WTC11 (cell line): ENCODE data around the gene FBLN7. TPM values are rescaled to one million over a fixed set of nuclear protein-coding genes. Genes with fewer than 3 reads are reported as not detected.

Experiments
- AR ChIP-seq: fragments of 250-450 bp; sonication (Bioruptor Pico); IDR thresholded peaks from 2 replicates; pipeline ENCODE4 v1.9.0; 2021; ENCODE audit warnings: mild to moderate bottlenecking
- CBFB ChIP-seq: sonication (generic); formaldehyde crosslinking; IDR thresholded peaks from 2 replicates; pipeline ENCODE4 v1.8.1; 2022; ENCODE audit warnings: mild to moderate bottlenecking, low read depth, missing genetic modification reagents
- CDX4 ChIP-seq: fragments of 250-450 bp; sonication (Bioruptor Pico); IDR thresholded peaks from 2 replicates; pipeline ENCODE4 v1.9.0; 2021; ENCODE audit warnings: moderate library complexity, mild to moderate bottlenecking, inconsistent platforms, borderline replicate concordance
- CREM ChIP-seq: sonication (generic); formaldehyde crosslinking; IDR thresholded peaks from 2 replicates; pipeline ENCODE4 v1.8.1; 2022; ENCODE audit warnings: mild to moderate bottlenecking, missing genetic modification reagents, moderate library complexity
- FOXK1 ChIP-seq: sonication (generic); formaldehyde crosslinking; IDR thresholded peaks from 2 replicates; pipeline ENCODE4 v1.8.0; 2022; ENCODE audit warnings: mild to moderate bottlenecking, moderate library complexity, missing genetic modification reagents
- FOXP1 ChIP-seq: sonication (generic); formaldehyde crosslinking; IDR thresholded peaks from 2 replicates; pipeline ENCODE4 v1.8.0; 2022; ENCODE audit warnings: missing genetic modification reagents, mild to moderate bottlenecking, moderate library complexity, borderline replicate concordance
- FOXP4 ChIP-seq: sonication (generic); formaldehyde crosslinking; IDR thresholded peaks from 2 replicates; pipeline ENCODE4 v1.8.0; 2022; ENCODE audit warnings: mild to moderate bottlenecking, missing genetic modification reagents
- GTF2I ChIP-seq: fragments of 250-450 bp; sonication (Bioruptor Pico); conservative IDR thresholded peaks from 2 replicates; pipeline ENCODE4 v1.4.0; 2021; ENCODE audit warnings: mild to moderate bottlenecking
- JUN ChIP-seq: sonication (generic); formaldehyde crosslinking; IDR thresholded peaks from 2 replicates; pipeline ENCODE4 v1.8.0; 2023; ENCODE audit warnings: mild to moderate bottlenecking, missing genetic modification reagents
- MAX ChIP-seq: sonication (generic); formaldehyde crosslinking; IDR thresholded peaks from 2 replicates; pipeline ENCODE4 v1.8.0; 2022; ENCODE audit warnings: mild to moderate bottlenecking, missing genetic modification reagents
- MYBL2 ChIP-seq: sonication (generic); formaldehyde crosslinking; IDR thresholded peaks from 2 replicates; pipeline ENCODE4 v1.8.1; 2023; ENCODE audit warnings: mild to moderate bottlenecking, moderate library complexity, missing genetic modification reagents
- NFE2L1 ChIP-seq: sonication (generic); formaldehyde crosslinking; IDR thresholded peaks from 2 replicates; pipeline ENCODE4 v1.8.1; 2023; ENCODE audit warnings: missing genetic modification reagents
- NFYB ChIP-seq: sonication (generic); formaldehyde crosslinking; conservative IDR thresholded peaks from 2 replicates; pipeline ENCODE4 v1.8.0; 2022; ENCODE audit warnings: low read depth, missing genetic modification reagents
- NR2C2 ChIP-seq: sonication (generic); formaldehyde crosslinking; IDR thresholded peaks from 2 replicates; pipeline ENCODE4 v1.8.0; 2022; ENCODE audit warnings: mild to moderate bottlenecking, missing genetic modification reagents
- NR3C1 ChIP-seq: sonication (generic); formaldehyde crosslinking; conservative IDR thresholded peaks from 2 replicates; pipeline ENCODE4 v1.8.1; 2023; ENCODE audit warnings: low read depth, mild to moderate bottlenecking, missing genetic modification reagents
- PRDM15 ChIP-seq: sonication (generic); formaldehyde crosslinking; IDR thresholded peaks from 2 replicates; pipeline ENCODE4 v1.8.0; 2022; ENCODE audit warnings: missing genetic modification reagents
- SOX15 ChIP-seq: fragments of 250-450 bp; sonication (Bioruptor Pico); IDR thresholded peaks from 2 replicates; pipeline ENCODE4 v1.9.0; 2021; ENCODE audit warnings: mild to moderate bottlenecking
- TCF7 ChIP-seq: sonication (generic); formaldehyde crosslinking; IDR thresholded peaks from 2 replicates; pipeline ENCODE4 v1.8.0; 2022; ENCODE audit warnings: mild to moderate bottlenecking, low read depth, missing genetic modification reagents, moderate library complexity
- TEAD1 ChIP-seq: sonication (generic); formaldehyde crosslinking; IDR thresholded peaks from 2 replicates; pipeline ENCODE4 v1.8.0; 2022; ENCODE audit warnings: mild to moderate bottlenecking, missing genetic modification reagents
- ZBTB43 ChIP-seq: sonication (generic); formaldehyde crosslinking; IDR thresholded peaks from 2 replicates; pipeline ENCODE4 v1.8.1; 2023; ENCODE audit warnings: mild to moderate bottlenecking, missing genetic modification reagents
- ZNF281 ChIP-seq: sonication (generic); formaldehyde crosslinking; IDR thresholded peaks from 2 replicates; pipeline ENCODE4 v1.8.0; 2023; ENCODE audit warnings: mild to moderate bottlenecking, missing genetic modification reagents
- ZNF396 ChIP-seq: fragments of 250-450 bp; sonication (Bioruptor Pico); IDR thresholded peaks from 2 replicates; pipeline ENCODE4 v1.8.0; 2021; ENCODE audit warnings: mild to moderate bottlenecking, moderate library complexity, borderline replicate concordance
- ZNF425 ChIP-seq: fragments of 250-450 bp; sonication (Bioruptor Pico); conservative IDR thresholded peaks from 2 replicates; pipeline ENCODE4 v1.9.0; 2021; ENCODE audit warnings: mild to moderate bottlenecking
- total RNA-seq: library from RNA; stranded (reverse); gene quantifications from 3 replicates; pipeline ENCODE4 v1.2.3, GENCODE V29; 2021

The FBLN7 gene
- total RNA-seq, 1 experiment from 2014 or later, result 0.55 TPM

GRCh38 chr2:112181571-112182290, 43.5 kb downstream of the FBLN7 start (continued):
- no peak for TF ChIP-seq AR (CRISPR knock-in tag)
- TF ChIP-seq CREM, result peak; percentile 61; the same call in 1 of the 2 replicates
- peak; percentile 64; the same call in 1 of the 2 replicates for TF ChIP-seq TCF7 (CRISPR knock-in tag)
- no peak for TF ChIP-seq CBFB
- TF ChIP-seq ZNF425 (CRISPR knock-in tag), result no peak
- TF ChIP-seq SOX15, result no peak
- no peak for TF ChIP-seq ZNF396 (CRISPR knock-in tag)
- 0 out of 2 replicates have a peak, but pooled peaks have one; percentile 68 for TF ChIP-seq NR3C1 (CRISPR knock-in tag)
- TF ChIP-seq GTF2I (CRISPR knock-in tag), result no peak
- TF ChIP-seq TEAD1 (CRISPR knock-in tag), result peak; percentile 89
- peak; percentile 97 for TF ChIP-seq ZBTB43 (CRISPR knock-in tag)
- TF ChIP-seq FOXP1 (CRISPR knock-in tag), result peak; percentile 99
- peak; percentile 99 for TF ChIP-seq MAX (CRISPR knock-in tag)
- peak; percentile 97 for TF ChIP-seq FOXP4 (CRISPR knock-in tag)
- peak; percentile 57 for TF ChIP-seq PRDM15
- peak; percentile 77; the same call in 1 of the 2 replicates for TF ChIP-seq NR2C2
- TF ChIP-seq NFE2L1, result peak; percentile 88; the same call in 1 of the 2 replicates
- TF ChIP-seq JUN (CRISPR knock-in tag), result peak; percentile 93
- TF ChIP-seq MYBL2 (CRISPR knock-in tag), result peak; percentile 96
- peak; percentile 37; the same call in 1 of the 2 replicates for TF ChIP-seq NFYB (CRISPR knock-in tag)
- peak; percentile 88 for TF ChIP-seq ZNF281 (CRISPR knock-in tag)
- TF ChIP-seq CDX4 (CRISPR knock-in tag), result no peak
- TF ChIP-seq FOXK1 (CRISPR knock-in tag), result peak; percentile 93
